ENCODE data around the gene RIC8A. TPM values are rescaled to one million over a fixed set of nuclear protein-coding genes. Genes with fewer than 3 reads are reported as not detected.

The RIC8A gene
- total RNA-seq, 1 experiment from 2014 or later = 129 TPM

DNA sequence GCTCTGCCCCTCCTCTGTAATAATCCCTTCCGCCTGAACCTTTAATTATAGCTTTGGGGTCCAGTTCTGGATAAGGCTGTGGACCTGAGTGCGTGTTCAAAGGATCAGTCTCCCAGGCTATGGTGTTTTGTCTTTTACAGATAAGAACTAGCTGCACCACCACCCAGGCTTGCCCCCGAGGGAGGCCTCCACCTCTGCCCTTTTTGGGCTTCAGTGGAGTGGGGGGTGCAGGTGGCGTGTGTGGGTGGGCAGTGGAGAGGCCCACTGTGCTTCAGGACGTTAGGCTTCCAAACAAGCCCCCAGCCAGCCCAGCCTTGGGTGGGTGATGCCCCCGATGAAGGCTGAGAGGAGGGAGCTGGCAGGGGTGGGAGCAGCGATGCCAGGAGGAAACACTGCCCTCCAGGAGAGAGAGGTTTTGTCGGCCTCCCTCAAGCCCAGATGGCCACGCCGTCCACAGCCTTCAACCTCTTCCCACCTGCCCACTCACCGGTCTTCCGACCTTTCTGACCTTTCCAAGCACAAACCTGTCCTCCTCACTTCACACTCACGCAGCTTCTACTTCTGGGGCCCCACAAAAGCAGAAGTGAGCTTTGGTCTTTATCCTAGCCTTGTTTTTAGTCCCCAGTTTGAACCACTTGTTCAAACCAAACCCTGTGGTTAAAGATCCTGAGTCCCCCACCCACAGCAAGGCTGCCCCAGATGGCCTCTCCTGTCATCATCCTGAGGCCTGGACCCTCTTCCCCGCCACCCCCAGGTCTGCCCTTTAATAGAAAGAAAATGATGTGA, 49.6 kb downstream of the RIC8A start:
- POLR2A ChIA-PET (ENCODE audit: unreplicated experiment) = interaction anchor here (0.7 kb wide), 1 partner anchor 10 kb away, joined by 8 read pairs; no protein-coding TSS in a partner anchor
- CTCF ChIA-PET = interaction anchor here (0.5 kb wide), 1 partner anchor 9 kb away, joined by 5 read pairs; no protein-coding TSS in a partner anchor
- no peaks in the 10 kb centered on the region for H3K4me1 ChIP-seq (replicated peaks; ENCODE audit: insufficient read depth)

GRCh38 chr11:257766-258493, 50.4 kb downstream of the RIC8A start:
- H3K27me3 ChIP-seq (ENCODE audit: insufficient read depth, low read depth) = no peaks in the 10 kb centered on the region
- H3K9me2 ChIP-seq (ENCODE audit: insufficient read depth) = no peaks in the 10 kb centered on the region
- ChIA-PET POLR2A (ENCODE audit: unreplicated experiment) (interaction anchor here (0.7 kb wide), 1 partner anchor 9 kb away, joined by 8 read pairs; no protein-coding TSS in a partner anchor), CTCF (no interaction called here)
- no peaks in the 10 kb centered on the region for H3K9me3 ChIP-seq (ENCODE audit: insufficient read depth, low read depth)
- TF ChIP-seq, protein P1, sequence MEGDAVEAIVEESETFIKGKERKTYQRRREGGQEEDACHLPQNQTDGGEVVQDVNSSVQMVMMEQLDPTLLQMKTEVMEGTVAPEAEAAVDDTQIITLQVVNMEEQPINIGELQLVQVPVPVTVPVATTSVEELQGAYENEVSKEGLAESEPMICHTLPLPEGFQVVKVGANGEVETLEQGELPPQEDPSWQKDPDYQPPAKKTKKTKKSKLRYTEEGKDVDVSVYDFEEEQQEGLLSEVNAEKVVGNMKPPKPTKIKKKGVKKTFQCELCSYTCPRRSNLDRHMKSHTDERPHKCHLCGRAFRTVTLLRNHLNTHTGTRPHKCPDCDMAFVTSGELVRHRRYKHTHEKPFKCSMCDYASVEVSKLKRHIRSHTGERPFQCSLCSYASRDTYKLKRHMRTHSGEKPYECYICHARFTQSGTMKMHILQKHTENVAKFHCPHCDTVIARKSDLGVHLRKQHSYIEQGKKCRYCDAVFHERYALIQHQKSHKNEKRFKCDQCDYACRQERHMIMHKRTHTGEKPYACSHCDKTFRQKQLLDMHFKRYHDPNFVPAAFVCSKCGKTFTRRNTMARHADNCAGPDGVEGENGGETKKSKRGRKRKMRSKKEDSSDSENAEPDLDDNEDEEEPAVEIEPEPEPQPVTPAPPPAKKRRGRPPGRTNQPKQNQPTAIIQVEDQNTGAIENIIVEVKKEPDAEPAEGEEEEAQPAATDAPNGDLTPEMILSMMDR (conservative IDR thresholded peaks at IDR 0.05) = 0 out of 2 replicates have a peak, but pooled peaks have one; percentile 37
- no peak for TF ChIP-seq EZH2 (IDR thresholded peaks at IDR 0.05; ENCODE audit: low read depth)
- H3F3A ChIP-seq (ENCODE audit: insufficient read depth, low read depth) = no peaks in the 10 kb centered on the region
- H3K27ac ChIP-seq = no peak overlapping the region
- H3K4me1 ChIP-seq (replicated peaks; ENCODE audit: insufficient read depth) = no peaks in the 10 kb centered on the region
- no peaks in the 10 kb centered on the region for H3K79me2 ChIP-seq (ENCODE audit: low read depth)
- H2AFZ ChIP-seq = no peak overlapping the region
- no peak for DNase-seq
- intact Hi-C loops (cut with micrococcal nuclease; ENCODE audit: unreplicated experiment) = no loop called here
- H3K36me3 ChIP-seq (ENCODE audit: low read depth) = no peaks in the 10 kb centered on the region
- H3K4me2 ChIP-seq = no peak overlapping the region
- BruUV-seq (replicated peaks) = no TSS peak
- H4K20me1 ChIP-seq (ENCODE audit: insufficient read depth) = no peaks in the 10 kb centered on the region
- no peak overlapping the region for H3K4me3 ChIP-seq

More for the DNA sequence above, 49.6 kb downstream of the RIC8A start:
- no peak for DNase-seq
- H3K27me3 ChIP-seq (ENCODE audit: insufficient read depth, low read depth) = no peaks in the 10 kb centered on the region
- no peaks in the 10 kb centered on the region for H3K79me2 ChIP-seq (ENCODE audit: low read depth)
- H3K36me3 ChIP-seq (ENCODE audit: low read depth) = no peaks in the 10 kb centered on the region
- no peak for TF ChIP-seq EZH2 (IDR thresholded peaks at IDR 0.05; ENCODE audit: low read depth)
- TF ChIP-seq, protein P1 (conservative IDR thresholded peaks at IDR 0.05) = no peak
- H3K9me2 ChIP-seq (ENCODE audit: insufficient read depth) = no peaks in the 10 kb centered on the region
- no peak overlapping the region for H2AFZ ChIP-seq
- no peaks in the 10 kb centered on the region for H4K20me1 ChIP-seq (ENCODE audit: insufficient read depth)
- intact Hi-C loops (cut with micrococcal nuclease; ENCODE audit: unreplicated experiment) = no loop called here
- no peak overlapping the region for H3K4me3 ChIP-seq
- no peak overlapping the region for H3K27ac ChIP-seq
- no peaks in the 10 kb centered on the region for H3K9me3 ChIP-seq (ENCODE audit: insufficient read depth, low read depth)
- H3F3A ChIP-seq (ENCODE audit: insufficient read depth, low read depth) = 0 out of 2 replicates have a peak, but pooled peaks cover 3% of the 10 kb centered on the region
- H3K4me2 ChIP-seq = no peak overlapping the region
- BruUV-seq (replicated peaks) = no TSS peak

DNA sequence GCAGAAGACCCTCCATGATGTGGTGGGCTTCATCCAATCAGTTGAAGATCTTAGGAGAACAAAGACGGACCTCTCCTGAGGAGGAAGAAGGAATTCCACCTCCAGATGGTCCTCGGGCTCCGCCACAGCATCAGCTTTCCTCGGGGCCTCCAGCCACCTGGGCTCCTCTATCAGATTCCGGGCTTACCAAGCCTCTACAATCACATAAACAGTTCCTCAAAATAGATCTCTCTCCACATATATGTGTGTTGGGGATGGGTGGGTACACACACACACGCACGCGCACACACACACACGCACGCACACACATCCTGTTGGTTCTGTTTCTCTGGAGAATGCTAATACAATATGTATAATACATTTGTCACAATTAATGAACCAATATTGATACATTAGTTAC, 51.9 kb downstream of the RIC8A start:
- Histone ChIP-seq H4K20me1 (ENCODE audit: insufficient read depth) (no peaks in the 10 kb centered on the region), H3K9me2 (ENCODE audit: insufficient read depth) (no peaks in the 10 kb centered on the region), H3K27ac (no peak overlapping the region), H3K79me2 (ENCODE audit: low read depth) (no peaks in the 10 kb centered on the region), H3K27me3 (ENCODE audit: insufficient read depth, low read depth) (no peaks in the 10 kb centered on the region), H3K4me3 (no peak overlapping the region), H2AFZ (no peak overlapping the region), H3K36me3 (ENCODE audit: low read depth) (no peaks in the 10 kb centered on the region), H3K4me2 (no peak overlapping the region), H3F3A (ENCODE audit: insufficient read depth, low read depth) (no peaks in the 10 kb centered on the region), H3K4me1 (replicated peaks; ENCODE audit: insufficient read depth) (no peaks in the 10 kb centered on the region), H3K9me3 (ENCODE audit: insufficient read depth, low read depth) (no peaks in the 10 kb centered on the region)
- ChIA-PET POLR2A (ENCODE audit: unreplicated experiment) (interaction anchor here (0.6 kb wide), 1 partner anchor 104 kb away, joined by 4 read pairs; no protein-coding TSS in a partner anchor), CTCF (no interaction called here)
- no peak for TF ChIP-seq EZH2 (IDR thresholded peaks at IDR 0.05; ENCODE audit: low read depth)
- TF ChIP-seq, protein P1 (conservative IDR thresholded peaks at IDR 0.05) = no peak
- no peak for DNase-seq
- no TSS peak for BruUV-seq (replicated peaks)
- intact Hi-C loops (cut with micrococcal nuclease; ENCODE audit: unreplicated experiment) = no loop called here

All from PC-9 (cell line).